ENCODE results near the gene TMPRSS4. TPM values are rescaled to one million over a fixed set of nuclear protein-coding genes. Genes with fewer than 3 reads are reported as not detected.
A peak's percentile ranks its signal among the peaks of the same experiment; 100 is the strongest.

Gene TMPRSS4
- total RNA-seq, 1 experiment from 2014 or later, result 1.5 TPM

GRCh38 chr11:118145285-118146227 is 68.7 kb downstream of the TMPRSS4 start:
- ChIA-PET RAD21 (ENCODE audit: low non-redundant PET in 1 of 2, low total read pairs in 2 of 2, uncharacterized antibody in 2 of 2, unreplicated experiment in 2 of 2) (interaction anchor here in 1 of 2 experiments (1.7 kb wide), 1 partner anchor 26 kb away, joined by 6 read pairs; no protein-coding TSS in a partner anchor), CTCF (interaction anchor here (1.2 to 2.9 kb wide), 3 partner anchors 26 to 35 kb away, joined by 3 to 13 read pairs (median 4); no protein-coding TSS in a partner anchor), POLR2A (no interaction called here)
- H3K79me2 ChIP-seq (ENCODE audit: insufficient read depth, low read length), result no peaks in the 10 kb centered on the region
- no peaks in the 10 kb centered on the region for H4K20me1 ChIP-seq (ENCODE audit: insufficient read depth)
- H3K27me3 ChIP-seq (ENCODE audit: insufficient read depth, low read length), result no peaks in the 10 kb centered on the region
- ATAC-seq (peak; percentile 94), DNase-seq (ENCODE audit: low read depth, low spot score) (peak; percentile 82)
- H3K4me3 ChIP-seq (replicated peaks in 1 of 2; ENCODE audit: low read depth in 1 of 2, low read length in 2 of 2), result peak overlapping the region; percentile 53 to 66
- no peak for TF ChIP-seq YY1 (IDR thresholded peaks at IDR 0.05; ENCODE audit: extremely low read depth, insufficient replicate concordance, low read depth, low read length)
- TF ChIP-seq CEBPB (IDR thresholded peaks at IDR 0.05; ENCODE audit: low read depth), result no peak
- TF ChIP-seq MAX (IDR thresholded peaks at IDR 0.05), result 0 out of 2 replicates have a peak, but pooled peaks have one; percentile 31
- no peak for TF ChIP-seq EZH2 (IDR thresholded peaks at IDR 0.05)
- TF ChIP-seq FOSL1 (IDR thresholded peaks at IDR 0.05; ENCODE audit: low read depth), result no peak
- TF ChIP-seq SP1 (IDR thresholded peaks at IDR 0.05; ENCODE audit: low read depth), result no peak; the same call in 1 of the 2 replicates
- TF ChIP-seq CTCF (IDR thresholded peaks at IDR 0.05 in 2 of 3, conservative IDR thresholded peaks at IDR 0.05 in 1 of 3; ENCODE audit: borderline replicate concordance in 1 of 3, insufficient read depth in 1 of 3, low read depth in 2 of 3, low read length in 2 of 3), result peak; percentile 78 to 93 (median 86)
- TF ChIP-seq RAD21 (IDR thresholded peaks at IDR 0.05; ENCODE audit: low read depth), result peak; percentile 99
- TF ChIP-seq ELF1 (IDR thresholded peaks at IDR 0.05; ENCODE audit: borderline replicate concordance, low read depth), result no peak
- no peak for TF ChIP-seq EZH2phosphoT487 (IDR thresholded peaks at IDR 0.05; ENCODE audit: borderline replicate concordance)
- 0 out of 2 replicates have a peak, but pooled peaks have one; percentile 39 for TF ChIP-seq EGR1 (IDR thresholded peaks at IDR 0.05; ENCODE audit: low read depth)
- TF ChIP-seq ZFX (IDR thresholded peaks at IDR 0.05), result no peak
- TF ChIP-seq SIN3A (IDR thresholded peaks at IDR 0.05; ENCODE audit: low read depth), result no peak
- peak; percentile 77 for TF ChIP-seq POLR2AphosphoS5 (IDR thresholded peaks at IDR 0.05; ENCODE audit: low read depth, low read length)
- peaks cover 0 to 10% of the 10 kb centered on the region in 2 experiments; a peak in 2 of 4 replicates for H3K4me1 ChIP-seq (ENCODE audit: control insufficient read depth in 1 of 2, insufficient read depth in 2 of 2, low read length in 2 of 2)
- no peaks in the 10 kb centered on the region for H3K36me3 ChIP-seq (ENCODE audit: control insufficient read depth in 1 of 2, insufficient read depth in 2 of 2, low read length in 2 of 2)
- peak overlapping the region; percentile 89 for H3K4me2 ChIP-seq (ENCODE audit: low read length)
- H3K9ac ChIP-seq (ENCODE audit: low read length), result peak overlapping the region; percentile 46
- H3K9me3 ChIP-seq (ENCODE audit: control insufficient read depth in 1 of 2, insufficient read depth in 1 of 2, low read depth in 1 of 2, low read length in 2 of 2), result no peaks in the 10 kb centered on the region
- intact Hi-C loops (cut with micrococcal nuclease), result loop anchor here (1.0 to 5.0 kb wide), 5 partner anchors 26 to 467 kb away; no protein-coding TSS in a partner anchor
- no peaks in the 10 kb centered on the region for H3K9me2 ChIP-seq (ENCODE audit: insufficient read depth)
- peak overlapping the region; percentile 39; the same call in 1 of the 2 replicates for H3K27ac ChIP-seq (ENCODE audit: low read depth, low read length)
- BruUV-seq (replicated peaks), result no TSS peak
- no peak overlapping the region for H2AFZ ChIP-seq (ENCODE audit: low read depth, low read length, poor library complexity, severe bottlenecking)

Data from HCT116 (cell line).